ES-I3 (cell line): Measurements from ENCODE around the gene ZDHHC24.

ENCODE experiments used
- H3K36me3 ChIP-seq: 2 replicates; pipeline ENCODE4 v1.6.1; 2013; ENCODE audit warnings: mild to moderate bottlenecking, low read length, control low read depth, moderate library complexity; ENCODE audit not compliant: insufficient read depth
- H3K4me1 ChIP-seq: 2 replicates; pipeline ENCODE4 v1.6.1; 2013; ENCODE audit warnings: mild to moderate bottlenecking, control low read depth, low read length; ENCODE audit not compliant: insufficient read depth
- H3K9ac ChIP-seq: 2 replicates; pipeline ENCODE4 v1.6.1; 2013; ENCODE audit warnings: low read depth, mild to moderate bottlenecking, low read length, moderate library complexity
- H3K9me3 ChIP-seq: 2 replicates; pipeline ENCODE4 v1.6.1; 2013; ENCODE audit warnings: mild to moderate bottlenecking, low read length, moderate library complexity; ENCODE audit not compliant: control insufficient read depth, insufficient read depth

ZDHHC24 gene

GRCh38 chr11:66579017-66579606, 33.3 kb upstream of the ZDHHC24 start:
- Histone ChIP-seq H3K9ac (no peak overlapping the region), H3K9me3 (0 out of 2 replicates have a peak, but pooled peaks cover 2% of the 10 kb centered on the region), H3K36me3 (no peaks in the 10 kb centered on the region), H3K4me1 (no peaks in the 10 kb centered on the region)

- Histone ChIP-seq H3K4me1 (peaks cover 15% of the 10 kb centered on the region), H3K36me3 (no peaks in the 10 kb centered on the region), H3K9me3 (no peaks in the 10 kb centered on the region; the same call in 1 of the 2 replicates), H3K9ac (no peak overlapping the region)
Measured at GRCh38 chr11:66570850-66571180, 25.0 kb upstream of the ZDHHC24 start.

- Histone ChIP-seq H3K36me3 (no peaks in the 10 kb centered on the region), H3K4me1 (peaks cover 15% of the 10 kb centered on the region), H3K9ac (no peak overlapping the region), H3K9me3 (no peaks in the 10 kb centered on the region; the same call in 1 of the 2 replicates)
Measured at GRCh38 chr11:66570079-66570849, 24.4 kb upstream of the ZDHHC24 start.

DNA sequence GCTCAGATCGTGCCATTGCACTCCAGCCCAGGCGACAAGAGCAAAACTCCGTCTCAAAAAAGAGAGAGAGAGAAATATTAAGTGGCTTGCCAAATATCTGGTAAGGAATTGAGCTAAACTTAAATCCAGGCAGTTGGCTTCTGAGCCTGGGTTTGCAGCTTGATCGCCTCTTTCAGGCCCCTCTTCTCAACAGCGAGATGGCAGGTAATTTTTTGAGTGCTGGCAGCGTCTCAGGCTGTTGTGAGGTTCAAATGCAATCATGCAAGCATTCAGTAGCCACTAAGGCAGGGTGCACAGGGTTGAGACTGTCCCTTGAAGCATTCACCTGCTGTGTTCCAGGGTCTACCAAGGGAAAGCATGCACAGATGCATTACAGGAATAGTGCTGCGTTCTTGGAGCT, 23.2 kb upstream of the ZDHHC24 start:
- H3K4me1 ChIP-seq = peaks cover 15% of the 10 kb centered on the region
- no peaks in the 10 kb centered on the region; the same call in 1 of the 2 replicates for H3K9me3 ChIP-seq
- no peaks in the 10 kb centered on the region for H3K36me3 ChIP-seq
- H3K9ac ChIP-seq = no peak overlapping the region

- H3K36me3 ChIP-seq = no peaks in the 10 kb centered on the region
- no peaks in the 10 kb centered on the region; the same call in 1 of the 2 replicates for H3K9me3 ChIP-seq
- peak within 1 kb of the TSS; percentile 36; the same call in 1 of the 2 replicates for H3K9ac ChIP-seq
- peaks cover 15% of the 10 kb centered on the region for H3K4me1 ChIP-seq
Measured at GRCh38 chr11:66568124-66568916, 22.5 kb upstream of the ZDHHC24 start, which contains the start of gene CTSF. Gene CTSF (minus strand): TSS chr11:66568606. CDS start chr11:66568486, 120 bp downstream.

GRCh38 chr11:66567787-66568123, 21.9 kb upstream of the ZDHHC24 start:
- Histone ChIP-seq H3K9ac (peak overlapping the region; percentile 36; the same call in 1 of the 2 replicates), H3K9me3 (no peaks in the 10 kb centered on the region; the same call in 1 of the 2 replicates), H3K4me1 (peaks cover 15% of the 10 kb centered on the region), H3K36me3 (no peaks in the 10 kb centered on the region)

DNA sequence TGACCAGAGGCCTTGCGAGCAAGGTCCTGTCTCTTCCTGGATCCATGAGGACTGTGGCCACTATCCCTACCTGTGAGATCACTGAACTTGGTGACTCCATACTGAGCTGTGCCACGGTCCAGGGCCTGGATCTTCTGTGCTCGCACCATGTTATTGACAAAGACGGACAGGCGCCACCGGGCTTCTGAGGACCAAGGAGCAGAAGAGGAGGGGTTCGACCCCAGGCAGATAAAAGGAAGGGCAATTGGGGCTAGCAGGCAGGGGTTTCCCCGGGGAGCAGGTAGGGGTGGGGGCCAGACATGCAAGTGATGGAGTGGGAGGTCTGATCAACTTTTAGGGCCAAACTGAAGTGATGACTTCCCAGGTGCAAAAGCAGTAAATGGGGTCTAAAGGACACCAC, 20.4 kb upstream of the ZDHHC24 start:
- Histone ChIP-seq H3K36me3 (no peaks in the 10 kb centered on the region), H3K9me3 (no peaks in the 10 kb centered on the region; the same call in 1 of the 2 replicates), H3K4me1 (peaks cover 15% of the 10 kb centered on the region), H3K9ac (no peak overlapping the region)

DNA sequence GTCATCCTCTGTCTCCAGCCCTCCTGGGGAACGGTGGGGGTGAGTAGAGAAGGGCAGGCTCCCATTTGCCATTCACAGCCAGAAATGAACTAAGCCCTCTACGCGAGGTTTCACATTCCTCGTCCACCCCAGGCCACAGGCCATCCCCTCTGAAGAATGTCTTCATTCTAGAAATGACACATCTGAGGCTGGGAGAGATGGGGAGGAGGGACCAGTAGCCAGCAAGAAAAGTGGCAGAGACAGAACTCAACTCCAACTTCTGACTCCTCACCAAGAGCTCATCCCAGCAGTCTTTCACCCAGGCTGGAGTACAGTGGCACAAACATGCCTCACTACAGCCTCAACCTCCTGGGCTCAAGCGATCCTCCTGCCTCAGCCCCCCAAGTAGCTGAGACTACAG, 19.1 kb upstream of the ZDHHC24 start:
- Histone ChIP-seq H3K4me1 (peaks cover 4% of the 10 kb centered on the region; the same call in 1 of the 2 replicates), H3K9me3 (no peaks in the 10 kb centered on the region; the same call in 1 of the 2 replicates), H3K36me3 (no peaks in the 10 kb centered on the region), H3K9ac (no peak overlapping the region)

GRCh38 chr11:66564538-66564937, 18.7 kb upstream of the ZDHHC24 start:
- no peaks in the 10 kb centered on the region for H3K36me3 ChIP-seq
- no peaks in the 10 kb centered on the region for H3K4me1 ChIP-seq
- H3K9ac ChIP-seq = no peak overlapping the region
- no peaks in the 10 kb centered on the region; the same call in 1 of the 2 replicates for H3K9me3 ChIP-seq

- Histone ChIP-seq H3K9ac (no peak overlapping the region), H3K36me3 (no peaks in the 10 kb centered on the region), H3K4me1 (no peaks in the 10 kb centered on the region), H3K9me3 (no peaks in the 10 kb centered on the region; the same call in 1 of the 2 replicates)
Measured at GRCh38 chr11:66563832-66564231, 18.0 kb upstream of the ZDHHC24 start.

DNA sequence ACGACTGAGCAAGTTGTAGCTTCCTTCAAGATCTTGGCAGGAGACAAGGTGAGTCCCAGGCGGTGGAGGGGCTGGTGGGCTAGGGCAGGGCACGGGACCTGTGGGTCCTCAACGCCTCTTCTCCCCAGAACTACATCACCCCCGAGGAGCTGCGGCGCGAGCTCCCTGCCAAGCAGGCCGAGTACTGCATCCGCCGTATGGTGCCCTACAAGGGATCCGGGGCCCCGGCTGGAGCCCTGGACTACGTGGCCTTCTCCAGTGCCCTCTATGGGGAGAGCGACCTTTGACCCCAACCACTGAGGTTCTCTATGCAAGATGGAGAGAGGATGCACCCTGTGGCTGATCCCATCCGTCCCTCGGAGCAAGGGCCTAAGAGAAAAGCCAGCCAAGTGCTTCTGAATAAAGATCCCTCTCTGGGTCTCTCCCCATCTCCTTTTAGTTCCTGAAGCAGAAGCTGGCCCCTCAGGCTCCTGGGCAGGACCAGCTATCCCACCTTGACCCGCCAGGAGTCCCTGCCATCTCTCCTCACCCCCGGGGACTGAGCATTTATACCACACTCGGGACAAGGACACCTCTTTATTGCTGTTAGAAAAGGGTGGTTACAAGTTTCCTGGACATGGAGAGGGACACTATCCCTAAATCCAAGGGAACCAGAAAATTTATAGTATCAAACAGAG, 17.2 kb upstream of the ZDHHC24 start:
- H3K36me3 ChIP-seq = no peaks in the 10 kb centered on the region

GRCh38 chr11:66562275-66562674, 16.4 kb upstream of the ZDHHC24 start:
- no peak overlapping the region for H3K9ac ChIP-seq
- no peaks in the 10 kb centered on the region for H3K9me3 ChIP-seq
- H3K36me3 ChIP-seq = no peaks in the 10 kb centered on the region
- H3K4me1 ChIP-seq = no peaks in the 10 kb centered on the region

More for the DNA sequence above, 17.2 kb upstream of the ZDHHC24 start:
- Histone ChIP-seq H3K9me3 (no peaks in the 10 kb centered on the region; the same call in 1 of the 2 replicates), H3K4me1 (no peaks in the 10 kb centered on the region), H3K9ac (no peak overlapping the region)

DNA sequence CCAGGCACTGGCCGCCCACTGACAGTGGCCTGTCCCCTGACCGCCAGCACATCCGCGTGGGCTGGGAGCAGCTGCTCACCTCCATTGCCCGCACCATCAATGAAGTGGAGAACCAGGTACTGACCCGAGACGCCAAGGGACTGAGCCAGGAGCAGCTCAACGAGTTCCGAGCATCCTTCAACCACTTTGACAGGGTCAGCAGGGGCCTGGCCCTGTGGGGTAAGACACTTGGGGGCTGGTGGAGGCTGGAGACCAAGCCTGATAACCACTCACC, 16.1 kb upstream of the ZDHHC24 start:
- no peaks in the 10 kb centered on the region for H3K36me3 ChIP-seq
- H3K9me3 ChIP-seq = no peaks in the 10 kb centered on the region
- no peak overlapping the region for H3K9ac ChIP-seq
- H3K4me1 ChIP-seq = no peaks in the 10 kb centered on the region
